T-cell (primary cell): ENCODE data around the gene YEATS2. TPM values are rescaled to one million over a fixed set of nuclear protein-coding genes. Genes with fewer than 3 reads are reported as not detected.

Source experiments
- ATAC-seq, 4 experiments: fragments of 200-7000 bp in 3 of 4; fragments of 150-1000 bp in 1 of 4; cut with Tn5 transposase; replicated peaks in 1 of 4; 1 replicate in 3 of 4; 2 replicates in 1 of 4; pipeline ENCODE4 v1.10.0; 2021; ENCODE audit warnings: moderate library complexity in 3 of 4, mild to moderate bottlenecking in 2 of 4, moderate number of reproducible peaks in 1 of 4
- CTCF ChIA-PET, 2 donors: fragments of 300-600 bp; sonication (Branson Sonifier 250); formaldehyde crosslinking; loops; one replicate each; lab custom pipeline; 2022; ENCODE audit warnings: antibody characterized with exemption in 2 of 2; lab: Charles Lee
- POLR2A ChIA-PET, 2 donors: fragments of 300-600 bp; sonication (Branson Sonifier 250); formaldehyde crosslinking; loops; one replicate each; lab custom pipeline; 2022; ENCODE audit warnings: antibody characterized with exemption in 2 of 2; lab: Charles Lee
- DNase-seq, 35 experiments: peaks; one replicate each; pipeline versions ENCODE4 v3.0.0 to v3.0.0-alpha.2; 2013 to 2023
- H3K27ac ChIP-seq: one replicate; pipeline ENCODE4 v1.5.1; 2013; ENCODE audit warnings: low read length
- H3K27me3 ChIP-seq, 2 experiments: replicated peaks in 1 of 2; 1 replicate in 1 of 2; 2 replicates in 1 of 2; pipeline versions ENCODE4 v1.6.1 to v1.7.0; 2013; ENCODE audit warnings: low read length in 1 of 2, mixed read lengths in 1 of 2; ENCODE audit not compliant: control insufficient read depth in 2 of 2, insufficient read depth in 2 of 2; ENCODE audit errors: extremely low read depth in 1 of 2
- H3K36me3 ChIP-seq, 2 donors: 1 replicate in 1 of 2; 2 replicates in 1 of 2; pipeline versions ENCODE4 v1.6.1 to v1.7.0; 2013; ENCODE audit warnings: low read length in 1 of 2; ENCODE audit not compliant: control insufficient read depth in 2 of 2, insufficient read depth in 1 of 2; ENCODE audit errors: extremely low read depth in 1 of 2
- H3K4me1 ChIP-seq, 2 experiments: 1 replicate in 1 of 2; 2 replicates in 1 of 2; pipeline versions ENCODE4 v1.6.1 to v1.7.0; 2013; ENCODE audit warnings: low read length in 2 of 2, mixed read lengths in 1 of 2; ENCODE audit not compliant: insufficient read depth in 2 of 2, control insufficient read depth in 1 of 2; ENCODE audit errors: extremely low read depth in 1 of 2
- H3K4me3 ChIP-seq, 2 donors: 1 replicate in 1 of 2; 2 replicates in 1 of 2; pipeline versions ENCODE4 v1.5.1 to v1.7.0; 2013; ENCODE audit warnings: mild to moderate bottlenecking in 2 of 2, low read length in 1 of 2, moderate library complexity in 1 of 2; ENCODE audit not compliant: control insufficient read depth in 1 of 2; ENCODE audit errors: extremely low read depth in 1 of 2
- H3K9me3 ChIP-seq: 2 replicates; pipeline ENCODE4 v1.7.0; 2013
- H3K27ac Mint-ChIP-seq, 2 donors: one replicate each; pipeline ENCODE4 v1.8.0; 2020 to 2021; ENCODE audit warnings: mild to moderate bottlenecking in 2 of 2, mixed read lengths in 2 of 2
- H3K27me3 Mint-ChIP-seq, 2 donors: one replicate each; pipeline ENCODE4 v1.8.0; 2021 to 2022; ENCODE audit warnings: mixed read lengths in 2 of 2
- H3K36me3 Mint-ChIP-seq: one replicate; pipeline ENCODE4 v1.8.0; 2021; ENCODE audit warnings: mixed read lengths
- H3K4me1 Mint-ChIP-seq, 3 donors: one replicate each; pipeline ENCODE4 v1.8.0; 2020 to 2022; ENCODE audit warnings: mixed read lengths in 3 of 3, mild to moderate bottlenecking in 1 of 3
- H3K4me3 Mint-ChIP-seq, 3 donors: one replicate each; pipeline ENCODE4 v1.8.0; 2020 to 2022; ENCODE audit warnings: mild to moderate bottlenecking in 3 of 3, mixed read lengths in 3 of 3, moderate library complexity in 3 of 3
- H3K9me3 Mint-ChIP-seq, 3 donors: one replicate each; pipeline ENCODE4 v1.8.0; 2020 to 2022; ENCODE audit warnings: mixed read lengths in 3 of 3
- WGBS: methylation state at CpG from one replicate; pipeline ENCODE4 v1.1.5; 2013; ENCODE audit warnings: missing lambda C conversion rate; ENCODE audit not compliant: insufficient coverage; 5-methylcytosine and 5-hydroxymethylcytosine counted together
- total RNA-seq, 35 experiments: library from RNA in 6 of 35; stranded (reverse) in 6 of 35; fragments of 120-200 nt in 1 of 35; gene quantifications; one replicate each; pipeline versions ENCODE4 v1.2.1 to v1.2.4 and lab custom pipeline; 2013 to 2026

Gene YEATS2
- total RNA-seq, 5 donors from 2014 or later (not counting 1 experiment from before 2014, with no cell fraction given) = 23.8 to 26.2 (median 25.2) TPM

DNA sequence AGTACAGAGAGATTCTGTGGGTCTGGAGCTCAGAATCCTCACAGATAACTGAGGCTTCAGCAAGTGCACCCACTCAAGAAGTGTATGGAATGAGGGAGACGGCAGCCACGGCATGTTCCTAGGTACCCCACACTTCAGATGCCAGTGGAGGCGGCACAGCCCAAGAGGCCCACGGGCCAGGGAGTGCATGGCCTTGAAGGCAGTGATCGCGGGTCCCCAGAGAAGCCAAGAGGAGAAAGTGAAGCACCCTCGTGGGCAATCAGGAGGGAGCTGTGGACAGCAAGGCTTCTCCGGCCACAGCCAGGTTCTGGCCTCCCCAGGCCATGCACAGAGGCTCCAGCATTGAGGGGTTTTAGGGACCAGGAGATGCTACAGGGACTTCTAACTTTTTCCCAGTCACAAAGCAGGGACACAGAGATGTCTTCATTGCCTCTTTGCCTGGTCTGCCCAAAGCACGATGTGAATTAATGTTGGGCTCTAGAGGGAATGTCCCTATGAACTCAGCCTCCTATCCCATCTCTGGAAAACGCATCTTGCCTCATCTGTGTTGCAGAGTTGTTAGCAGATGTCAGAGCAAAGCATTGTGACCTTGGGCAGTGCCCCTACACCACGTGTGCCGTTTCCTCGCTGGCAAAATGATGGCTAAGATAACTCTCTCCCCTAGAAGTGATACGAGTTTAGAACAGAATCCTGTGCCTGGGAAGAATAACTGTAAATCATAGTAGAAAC is 130.4 kb downstream of the YEATS2 start:
- Histone ChIP-seq H3K36me3 (peaks cover 5 to 23% of the 10 kb centered on the region in 2 donors), H3K9me3 (no peaks in the 10 kb centered on the region), H3K27ac (no peak overlapping the region), H3K4me3 (no peak overlapping the region), H3K27me3 (peaks cover 0 to 5% of the 10 kb centered on the region in 2 experiments), H3K4me1 (peaks cover 10 to 16% of the 10 kb centered on the region in 2 experiments)
- ATAC-seq (no peak), DNase-seq (no peak)
- H3K4me1 Mint-ChIP-seq = peaks cover 9 to 18% (median 15%) of the 10 kb centered on the region in 3 donors
- H3K36me3 Mint-ChIP-seq = peaks cover 19% of the 10 kb centered on the region
- H3K27ac Mint-ChIP-seq = peak overlapping the region; percentile 0 to 73
- peaks cover 0 to 8% of the 10 kb centered on the region in 2 donors for H3K27me3 Mint-ChIP-seq
- no peaks in the 10 kb centered on the region for H3K9me3 Mint-ChIP-seq
- ChIA-PET CTCF (interaction anchor here in 1 of 2 donors (1.0 kb wide), 1 partner anchor 12 kb away, joined by 3 read pairs; no protein-coding TSS in a partner anchor), POLR2A (no interaction called here)
- WGBS = 92% methylated on average over 10 of the region's 14 CpGs
- no peak overlapping the region for H3K4me3 Mint-ChIP-seq

DNA sequence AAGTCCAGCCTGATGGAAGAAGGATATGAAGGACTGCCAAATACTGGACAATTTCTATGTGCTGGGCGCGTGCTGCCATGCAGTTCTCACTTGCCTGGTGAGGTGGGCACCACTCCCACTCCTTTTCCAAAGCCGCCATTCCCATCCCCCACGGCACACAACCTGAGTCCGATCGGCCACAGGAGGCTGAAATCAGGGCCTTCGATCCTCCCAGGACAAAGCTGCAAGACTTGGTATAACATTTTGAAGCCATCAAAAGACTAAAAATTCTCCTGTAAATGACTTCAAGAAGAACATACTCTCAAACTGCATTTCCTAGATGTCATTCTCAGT is 130.9 kb downstream of the YEATS2 start:
- peaks cover 0 to 4% of the 10 kb centered on the region in 2 experiments for H3K27me3 ChIP-seq
- Mint-ChIP-seq H3K36me3 (peaks cover 22% of the 10 kb centered on the region), H3K4me1 (peaks cover 9 to 18% (median 15%) of the 10 kb centered on the region in 3 donors), H3K27ac (peak overlapping the region; percentile 0 to 40), H3K9me3 (no peaks in the 10 kb centered on the region), H3K27me3 (peaks cover 0 to 8% of the 10 kb centered on the region in 2 donors), H3K4me3 (no peak overlapping the region)
- peaks cover 10 to 16% of the 10 kb centered on the region in 2 experiments for H3K4me1 ChIP-seq
- no peak overlapping the region for H3K27ac ChIP-seq
- H3K36me3 ChIP-seq = peaks cover 5 to 28% of the 10 kb centered on the region in 2 donors
- ATAC-seq = no peak
- 99% methylated on average over 7 of the region's 7 CpGs for WGBS
- H3K9me3 ChIP-seq = no peaks in the 10 kb centered on the region
- CTCF ChIA-PET = no interaction called here
- POLR2A ChIA-PET = no interaction called here
- H3K4me3 ChIP-seq = no peak overlapping the region
- no peak for DNase-seq

DNA sequence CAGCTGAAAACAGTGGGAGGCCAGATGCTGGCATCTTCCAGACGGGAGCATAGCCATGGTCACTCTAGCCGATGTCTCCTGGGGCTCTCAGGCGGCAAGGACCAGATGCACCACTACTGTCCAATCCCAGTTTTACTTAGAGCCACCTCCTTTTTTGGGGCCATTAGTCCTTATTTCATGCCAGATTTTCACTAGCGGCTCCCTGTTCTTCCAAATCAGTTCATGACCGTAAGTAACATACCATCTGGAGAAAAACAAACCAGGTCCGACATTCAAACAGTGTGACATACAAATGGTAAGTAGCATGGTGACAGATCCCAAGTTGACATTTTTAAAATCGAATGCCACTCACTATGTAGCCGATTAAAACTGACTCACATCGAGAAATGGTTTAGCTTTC is 131.9 kb downstream of the YEATS2 start:
- WGBS = 100% methylated on average over 5 of the region's 9 CpGs
- peaks cover 0 to under 1% of the 10 kb centered on the region in 2 donors for H3K27me3 Mint-ChIP-seq
- H3K4me1 Mint-ChIP-seq = peaks cover 2 to 9% (median 6%) of the 10 kb centered on the region in 3 donors
- DNase-seq (no peak), ATAC-seq (no peak)
- peaks cover 5 to 38% of the 10 kb centered on the region in 2 donors for H3K36me3 ChIP-seq
- H3K4me3 Mint-ChIP-seq = no peak overlapping the region
- H3K27me3 ChIP-seq = peaks cover 0 to 2% of the 10 kb centered on the region in 2 experiments
- H3K9me3 Mint-ChIP-seq = no peaks in the 10 kb centered on the region
- no peak overlapping the region for H3K27ac ChIP-seq
- no peak overlapping the region for H3K4me3 ChIP-seq
- no peaks in the 10 kb centered on the region for H3K9me3 ChIP-seq
- ChIA-PET POLR2A (no interaction called here), CTCF (interaction anchor here in 1 of 2 donors (0.5 kb wide), 1 partner anchor 285 kb away, joined by 5 read pairs; no protein-coding TSS in a partner anchor)
- peaks cover 30% of the 10 kb centered on the region for H3K36me3 Mint-ChIP-seq
- peaks cover 3 to 9% of the 10 kb centered on the region in 2 experiments for H3K4me1 ChIP-seq
- H3K27ac Mint-ChIP-seq = peak overlapping the region in 1 of 2 donors; percentile 39

DNA sequence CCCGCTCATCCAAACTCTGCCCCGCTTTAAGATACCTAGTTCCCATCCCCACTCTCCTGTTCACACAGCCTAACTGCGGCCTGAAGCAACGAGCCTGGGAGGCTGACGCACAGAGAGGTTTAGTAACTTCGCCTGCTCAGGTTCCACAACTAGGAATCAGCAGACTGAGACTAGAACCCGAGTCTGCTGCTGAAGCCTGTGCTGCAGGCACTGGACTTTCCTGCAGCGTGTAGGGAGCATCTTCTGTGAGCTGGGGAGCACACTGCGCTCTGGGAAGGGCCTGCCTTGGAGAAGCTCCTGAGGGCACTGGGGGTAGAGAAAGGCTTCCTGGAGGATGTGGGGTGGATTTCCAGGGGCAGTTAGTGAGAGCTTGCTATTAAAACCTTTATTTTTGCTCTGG is 132.6 kb downstream of the YEATS2 start:
- Mint-ChIP-seq H3K4me3 (no peak overlapping the region), H3K27ac (peak overlapping the region in 1 of 2 donors; percentile 37), H3K27me3 (no peaks in the 10 kb centered on the region), H3K9me3 (no peaks in the 10 kb centered on the region), H3K36me3 (peaks cover 30% of the 10 kb centered on the region), H3K4me1 (peaks cover 0 to 7% (median 4%) of the 10 kb centered on the region in 3 donors)
- H3K27me3 ChIP-seq = no peaks in the 10 kb centered on the region
- peaks cover 5 to 39% of the 10 kb centered on the region in 2 donors for H3K36me3 ChIP-seq
- WGBS = 96% methylated on average over 9 of the region's 9 CpGs
- no peak overlapping the region for H3K4me3 ChIP-seq
- H3K4me1 ChIP-seq = peaks cover 0 to 4% of the 10 kb centered on the region in 2 experiments
- no peaks in the 10 kb centered on the region for H3K9me3 ChIP-seq
- no peak for ATAC-seq
- no peak overlapping the region for H3K27ac ChIP-seq
- ChIA-PET POLR2A (no interaction called here), CTCF (interaction anchor here in 1 of 2 donors (0.5 kb wide), 1 partner anchor 285 kb away, joined by 5 read pairs; no protein-coding TSS in a partner anchor)
- DNase-seq = no peak

DNA sequence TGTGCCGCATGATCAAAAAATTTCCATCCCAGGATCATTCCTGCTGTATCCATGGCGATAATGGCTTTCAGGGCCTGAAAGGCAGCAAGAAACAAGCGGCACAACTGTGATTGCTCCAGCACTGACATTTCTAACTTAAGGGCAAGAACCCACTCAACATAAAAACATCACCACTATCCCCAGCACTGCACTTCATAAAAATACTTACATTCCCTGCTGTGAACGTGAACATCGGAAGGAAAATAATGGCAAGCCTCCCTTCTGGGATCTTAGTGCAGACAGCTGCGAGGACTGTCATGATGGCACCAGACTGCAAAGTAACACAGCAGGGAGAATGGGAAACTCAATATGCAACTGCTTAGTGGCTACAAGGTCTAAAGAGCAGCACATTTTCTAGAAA is 135.9 kb downstream of the YEATS2 start:
- no peaks in the 10 kb centered on the region for H3K27me3 Mint-ChIP-seq
- Histone ChIP-seq H3K4me3 (no peak overlapping the region), H3K27ac (no peak overlapping the region), H3K4me1 (no peaks in the 10 kb centered on the region), H3K9me3 (no peaks in the 10 kb centered on the region), H3K27me3 (no peaks in the 10 kb centered on the region), H3K36me3 (peaks cover 11 to 47% of the 10 kb centered on the region in 2 donors)
- H3K36me3 Mint-ChIP-seq = peaks cover 36% of the 10 kb centered on the region
- ATAC-seq = no peak
- WGBS = 98% methylated on average over 6 of the region's 6 CpGs
- no peak overlapping the region for H3K4me3 Mint-ChIP-seq
- H3K4me1 Mint-ChIP-seq = no peaks in the 10 kb centered on the region
- no peak for DNase-seq
- ChIA-PET POLR2A (no interaction called here), CTCF (interaction anchor here in 1 of 2 donors (0.6 kb wide), 1 partner anchor 1441 kb away, joined by 5 read pairs; no protein-coding TSS in a partner anchor)
- H3K27ac Mint-ChIP-seq = peak overlapping the region in 1 of 2 donors; percentile 25
- no peaks in the 10 kb centered on the region for H3K9me3 Mint-ChIP-seq

DNA sequence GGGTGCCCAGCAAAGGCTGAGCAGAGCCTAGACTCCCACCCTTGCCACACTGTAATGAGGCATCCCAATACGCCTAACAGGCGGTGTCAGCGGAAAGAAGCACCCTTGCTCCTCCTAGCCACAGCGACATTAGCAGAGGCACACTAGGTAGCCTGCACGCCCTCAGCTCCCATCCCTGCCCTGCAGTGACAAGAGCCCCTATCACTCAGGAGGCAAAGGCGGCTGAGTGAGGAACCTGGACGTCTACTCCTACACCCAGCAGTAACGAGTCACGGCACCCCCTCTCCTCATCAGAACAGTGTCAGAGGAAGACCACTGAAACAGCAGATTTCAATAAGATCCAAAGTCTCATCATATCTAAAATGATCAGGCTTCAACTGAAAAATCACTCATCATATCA is 139.8 kb downstream of the YEATS2 start:
- H3K4me1 Mint-ChIP-seq = no peaks in the 10 kb centered on the region
- peaks cover 44% of the 10 kb centered on the region for H3K36me3 Mint-ChIP-seq
- 87% methylated on average over 9 of the region's 9 CpGs for WGBS
- no peak overlapping the region for H3K4me3 Mint-ChIP-seq
- Histone ChIP-seq H3K27me3 (no peaks in the 10 kb centered on the region), H3K4me1 (no peaks in the 10 kb centered on the region), H3K27ac (no peak overlapping the region), H3K9me3 (no peaks in the 10 kb centered on the region), H3K4me3 (no peak overlapping the region), H3K36me3 (peaks cover 7 to 64% of the 10 kb centered on the region in 2 donors)
- ATAC-seq (no peak), DNase-seq (no peak)
- ChIA-PET CTCF (no interaction called here), POLR2A (no interaction called here)
- H3K27me3 Mint-ChIP-seq = no peaks in the 10 kb centered on the region
- no peaks in the 10 kb centered on the region for H3K9me3 Mint-ChIP-seq
- H3K27ac Mint-ChIP-seq = peak overlapping the region in 1 of 2 donors; percentile 14
